K562 (cell line): ENCODE measurements around the gene DCAF11. TPM values are rescaled to one million over a fixed set of nuclear protein-coding genes. Genes with fewer than 3 reads are reported as not detected.

Experiments
- ATAC-seq: fragments of 200-7000 bp; cut with Tn5 transposase; 3 replicates; pipeline ENCODE4 v1.9.1; 2020; ENCODE audit warnings: moderate library complexity
- BruUV-seq: library from RNA; stranded (reverse); fragments of 400-500 nt; replicated peaks from 2 replicates; lab custom pipeline; 2021; lab: Mats Ljungman, UMichigan
- CTCF ChIA-PET: fragments of 300-600 bp; formaldehyde crosslinking; extraction: SDS; loops from one replicate; lab custom pipeline; 2021; ENCODE audit warnings: low intra/inter-chr PET ratio; lab: Yijun Ruan, JAX
- POLR2A ChIA-PET: fragments of 300-600, 350-650 bp; sonication (Branson Sonifier 250); formaldehyde crosslinking; extraction: SDS; loops from one replicate; lab custom pipeline; 2021; ENCODE audit warnings: antibody characterized with exemption, inconsistent platforms; lab: Yijun Ruan, JAX
- DNase-seq, 4 experiments: peaks; one replicate each; pipeline versions ENCODE4 v3.0.0 to v3.0.0-alpha.2; 2011 to 2018; ENCODE audit warnings: low spot score in 3 of 4, mixed read lengths in 3 of 4; ENCODE audit errors: extremely low read depth in 1 of 4
- FAIRE-seq: peaks from 2 replicates; lab custom pipeline; 2011; peaks lifted over from hg19 to GRCh38; lab: Jason Lieb, UNC
- H2AFZ ChIP-seq: 2 replicates; pipeline ENCODE4 v1.6.0; 2011; ENCODE audit warnings: low read depth, low read length, control low read depth, inconsistent platforms
- H3K27ac ChIP-seq: fragments of 200-600 bp; 3 replicates; pipeline ENCODE4 v1.8.0; 2011; ENCODE audit warnings: low read depth, mild to moderate bottlenecking, control low read depth, inconsistent platforms, low read length, moderate library complexity, mixed read lengths; ENCODE audit errors: extremely low read depth
- H3K27me3 ChIP-seq, 2 experiments: fragments of 300-600 bp in 1 of 2; 2 replicates in 1 of 2; 3 replicates in 1 of 2; pipeline versions ENCODE4 v1.6.0 to v1.8.0; 2011; ENCODE audit warnings: inconsistent platforms in 2 of 2, low read length in 2 of 2, mild to moderate bottlenecking in 1 of 2, mixed read lengths in 1 of 2, moderate library complexity in 1 of 2; ENCODE audit not compliant: control insufficient read depth in 2 of 2, insufficient read depth in 2 of 2
- H3K36me3 ChIP-seq: fragments of 300-600 bp; 3 replicates; pipeline ENCODE4 v1.8.0; 2011; ENCODE audit warnings: mild to moderate bottlenecking, low read length, inconsistent platforms; ENCODE audit not compliant: control insufficient read depth, insufficient read depth
- H3K4me1 ChIP-seq, 2 experiments: fragments of 200-600 bp in 1 of 2; replicated peaks in 1 of 2; 2 replicates in 1 of 2; 3 replicates in 1 of 2; pipeline versions ENCODE4 v1.5.1 to v1.8.0; 2011; ENCODE audit warnings: inconsistent platforms in 2 of 2, low read length in 2 of 2, mild to moderate bottlenecking in 1 of 2, mixed read lengths in 1 of 2, moderate library complexity in 1 of 2; ENCODE audit not compliant: control insufficient read depth in 2 of 2, insufficient read depth in 2 of 2
- H3K4me2 ChIP-seq: 2 replicates; pipeline ENCODE4 v1.6.1; 2011; ENCODE audit warnings: low read length, control low read depth, inconsistent platforms, mixed read lengths; ENCODE audit not compliant: insufficient read depth
- H3K4me3 ChIP-seq: fragments of 200-600 bp; sonication (generic), shearing (Covaris generic); 2 replicates; pipeline ENCODE4 v1.5.1; 2016; ENCODE audit warnings: control low read depth, inconsistent platforms
- H3K79me2 ChIP-seq: fragments of 200-600 bp; 3 replicates; pipeline ENCODE4 v1.8.0; 2011; ENCODE audit warnings: low read length, inconsistent platforms; ENCODE audit not compliant: control insufficient read depth, insufficient read depth
- H3K9ac ChIP-seq, 2 experiments: 2 replicates each; pipeline versions ENCODE4 v1.6.0 to v1.6.1; 2011; ENCODE audit warnings: low read depth in 2 of 2, low read length in 2 of 2, control low read depth in 1 of 2, inconsistent platforms in 1 of 2, mild to moderate bottlenecking in 1 of 2, mixed read lengths in 1 of 2; ENCODE audit not compliant: insufficient read depth in 1 of 2
- H3K9me1 ChIP-seq: one replicate; pipeline ENCODE4 v1.6.0; 2011; ENCODE audit warnings: inconsistent platforms, mild to moderate bottlenecking, low read length, moderate library complexity; ENCODE audit not compliant: control insufficient read depth, insufficient read depth
- H3K9me3 ChIP-seq: replicated peaks from 2 replicates; pipeline ENCODE4 v1.5.1; 2011; ENCODE audit warnings: low read depth, low read length, inconsistent platforms; ENCODE audit not compliant: control insufficient read depth, insufficient read depth
- H4K20me1 ChIP-seq: replicated peaks from 2 replicates; pipeline ENCODE4 v1.6.1; 2011; ENCODE audit warnings: low read length, inconsistent platforms, mixed read lengths; ENCODE audit not compliant: control insufficient read depth, insufficient read depth
- ATF7 ChIP-seq: fragments of 450-650 bp; IDR thresholded peaks from 2 replicates; pipeline ENCODE4 v1.7.1; 2014; ENCODE audit warnings: mild to moderate bottlenecking, moderate library complexity
- GABPA ChIP-seq: fragments of 200-800 bp; sonication (Bioruptor generic); conservative IDR thresholded peaks from 2 replicates; pipeline ENCODE4 v1.6.1; 2016; ENCODE audit warnings: low read depth, missing genetic modification characterization, missing compliant biosample characterization
- L3MBTL2 ChIP-seq: fragments of 450-650 bp; IDR thresholded peaks from 2 replicates; pipeline ENCODE4 v1.6.1; 2016; ENCODE audit warnings: mild to moderate bottlenecking, moderate library complexity
- MAFF ChIP-seq: IDR thresholded peaks from 2 replicates; pipeline ENCODE4 v1.6.1; 2012; ENCODE audit warnings: low read length, improper control_type of control experiment
- RBFOX2 ChIP-seq: fragments of 200-400 bp; formaldehyde crosslinking; IDR thresholded peaks from 2 replicates; pipeline ENCODE4 v1.6.1; 2017; ENCODE audit warnings: low read depth, mild to moderate bottlenecking, low read length, moderate library complexity
- RERE ChIP-seq: sonication (generic); formaldehyde crosslinking; IDR thresholded peaks from 2 replicates; pipeline ENCODE4 v1.8.0; 2023; ENCODE audit warnings: missing genetic modification reagents, mild to moderate bottlenecking, borderline replicate concordance
- SMARCE1 ChIP-seq: fragments of 450-650 bp; IDR thresholded peaks from 2 replicates; pipeline ENCODE4 v1.7.1; 2016; ENCODE audit warnings: mild to moderate bottlenecking
- SUPT5H ChIP-seq: fragments of 450-650 bp; IDR thresholded peaks from 2 replicates; pipeline ENCODE4 v1.6.1; 2016
- TRIM25 ChIP-seq: fragments of 450-650 bp; IDR thresholded peaks from 2 replicates; pipeline ENCODE4 v1.7.0; 2016; ENCODE audit warnings: borderline replicate concordance
- UBTF ChIP-seq, 2 experiments: IDR thresholded peaks; 2 replicates each; pipeline ENCODE4 v1.6.1; 2012; ENCODE audit warnings: improper control_type of control experiment in 2 of 2, low read depth in 2 of 2, low read length in 2 of 2, borderline replicate concordance in 1 of 2
- ZC3H11A ChIP-seq: IDR thresholded peaks from 2 replicates; pipeline ENCODE4 v1.6.1; 2012; ENCODE audit warnings: low read depth, low read length, improper control_type of control experiment
- WGBS: fragments of 100-300 bp; shearing (Covaris generic); methylation state at CpG from one replicate; pipeline ENCODE4 v1.1.6; 2016; ENCODE audit warnings: low coverage, mixed read lengths; ENCODE audit not compliant: insufficient coverage; ENCODE audit errors: missing lambda C conversion rate; 5-methylcytosine and 5-hydroxymethylcytosine counted together
- in situ Hi-C: fragments of 300-500 bp; cut with MboI; formaldehyde crosslinking; loops from 4 replicates; pipeline ENCODE4 v1.15.0; 2018; ENCODE audit warnings: inconsistent platforms, mixed read lengths
- intact Hi-C: fragments of 100-400 bp; cut with micrococcal nuclease; formaldehyde crosslinking; loops from 2 replicates; pipeline ENCODE4 v1.14.2; 2022
- polyA plus RNA-seq, 8 experiments: library from polyadenylated mRNA; depleted of rRNA in 4 of 8; stranded (reverse) in 5 of 8; unstranded in 3 of 8; fragments of >200 nt; fragmentation: Nextera tagmentation in 2 of 8; fragmentation: Illumina TruSeq in 1 of 8; extraction: Ambion mirVana in 2 of 8; extraction: Trizol in 1 of 8; gene quantifications; 2 replicates each; pipeline versions ENCODE4 v1.2.1 to v1.2.3, GENCODE V29; 2011 to 2014; ENCODE audit warnings: inconsistent platforms in 1 of 8, missing spikeins in 1 of 8
- total RNA-seq, 7 experiments: library from RNA; depleted of rRNA in 6 of 7; stranded (reverse); fragments of >200 nt in 6 of 7; fragmentation: Illumina TruSeq in 2 of 7; extraction: Trizol in 2 of 7; gene quantifications; 2 replicates each; pipeline versions ENCODE4 v1.2.1 to v1.2.3, GENCODE V29; 2011 to 2021; ENCODE audit warnings: low replicate concordance in 1 of 7

DCAF11 gene
- total and polyA plus RNA-seq, 9 of the 15 experiments (the other 6 are each of a cell fraction or from before 2014, with no cell fraction given) = 8.5 to 46.2 (median 36.4) TPM

- H3K4me3 ChIP-seq = peak overlapping the region; percentile 53
- peak overlapping the region; percentile 77 for H3K27ac ChIP-seq
- TF ChIP-seq TRIM25 (no peak), RBFOX2 (peak; percentile 76), SUPT5H (peak; percentile 48; the same call in 1 of the 2 replicates), L3MBTL2 (peak; percentile 66; the same call in 1 of the 2 replicates), UBTF (IDR thresholded peaks at IDR 0.05; ENCODE audit: borderline replicate concordance in 1 of 2, low read depth in 2 of 2, low read length in 2 of 2) (0 out of 4 replicates have a peak, but pooled peaks of 1 of the 2 experiments have one; percentile 29), SMARCE1 (no peak), MAFF (0 out of 2 replicates have a peak, but pooled peaks have one; percentile 10), ZC3H11A (no peak), RERE (CRISPR knock-in tag) (no peak), ATF7 (peak; percentile 32; the same call in 1 of the 2 replicates), GABPA (tag) (0 out of 2 replicates have a peak, but pooled peaks have one; percentile 35)
These were observed 33.5 kb upstream of the DCAF11 start for GRCh38 chr14:24080888-24081738.

More at GRCh38 chr14:24080888-24081738, 33.5 kb upstream of the DCAF11 start:
- Histone ChIP-seq H3K4me1 (peaks cover 18 to 34% of the 10 kb centered on the region in 2 experiments), H3K9me3 (no peaks in the 10 kb centered on the region), H3K9ac (peak overlapping the region; percentile 55 to 90), H3K79me2 (no peaks in the 10 kb centered on the region), H3K9me1 (no peaks in the 10 kb centered on the region), H3K4me2 (peak overlapping the region; percentile 69), H4K20me1 (no peaks in the 10 kb centered on the region), H2AFZ (peak overlapping the region; percentile 81), H3K36me3 (no peaks in the 10 kb centered on the region), H3K27me3 (no peaks in the 10 kb centered on the region)
- peak; percentile 87 for FAIRE-seq
- ChIA-PET CTCF (interaction anchor here (0.7 kb wide), 1 partner anchor 23 kb away, joined by 5 read pairs; no protein-coding TSS in a partner anchor), POLR2A (interaction anchor here (0.7 to 5.5 kb wide), 10 partner anchors 9 to 190 kb away, joined by 3 to 40 read pairs (median 4); partner anchors contain the start of genes CPNE6, DCAF11, EMC9 and IRF9)
- no TSS peak for BruUV-seq
- intact Hi-C loops = no loop called here
- whole genome bisulfite sequencing = 0% methylated on average over 23 of the region's 74 CpGs
- ATAC-seq = peak; percentile 94
- in situ Hi-C loops = no loop called here
- DNase-seq = peak; percentile 79 to 86 (median 84)
